PC-9 (cell line): ENCODE measurements around the gene SLC2A9.

ENCODE experiments used
- CTCF ChIP-seq: fragments of 200-600 bp; sonication (generic); conservative IDR thresholded peaks from 2 replicates; pipeline ENCODE4 v1.6.1; 2017; ENCODE audit warnings: mixed run types, antibody characterized with exemption, mild to moderate bottlenecking, moderate library complexity
- EZH2 ChIP-seq: fragments of 200-600 bp; sonication (generic); IDR thresholded peaks from 2 replicates; pipeline ENCODE4 v1.8.0; 2017; ENCODE audit warnings: antibody characterized with exemption, low read depth

- no peak for TF ChIP-seq EZH2
- TF ChIP-seq CTCF, result no peak
Observed at GRCh38 chr4:10008609-10009005, 12.7 kb downstream of the SLC2A9 start.
